Bronchial epithelial cell (primary cell): Measurements from ENCODE around the gene ECPAS. TPM values are rescaled to one million over a fixed set of nuclear protein-coding genes. Genes with fewer than 3 reads are reported as not detected.
"Not testable (repeated sequence)": the region's sequence is repeated elsewhere in the genome, so short reads cannot be mapped to it uniquely, and the experiment has no call there.

ENCODE experiments used
- DNase-seq: peaks from one replicate; pipeline ENCODE4 v3.0.0-alpha.2; 2010; ENCODE audit warnings: low read depth
- FAIRE-seq: peaks from 2 replicates; lab custom pipeline; 2011; peaks lifted over from hg19 to GRCh38; lab: Jason Lieb, UNC
- H3K27me3 ChIP-seq: 2 replicates; pipeline ENCODE4 v1.5.1; 2011; ENCODE audit warnings: low read length; ENCODE audit not compliant: control insufficient read depth, insufficient read depth
- H3K36me3 ChIP-seq: 2 replicates; pipeline ENCODE4 v1.5.1; 2011; ENCODE audit warnings: low read length; ENCODE audit not compliant: control insufficient read depth, insufficient read depth
- H3K4me3 ChIP-seq: 2 replicates; pipeline ENCODE4 v1.5.1; 2011; ENCODE audit warnings: mild to moderate bottlenecking, low read depth, low read length, control low read depth
- total RNA-seq: library from RNA; depleted of rRNA; stranded (reverse); fragments of >200 nt; gene quantifications from 2 replicates; pipeline ENCODE4 v1.2.1, GENCODE V29; 2014
- TF ChIP-seq, protein P1 (sequence below): IDR thresholded peaks from 2 replicates; pipeline ENCODE4 v1.5.1; 2011; ENCODE audit warnings: mild to moderate bottlenecking, moderate library complexity, low read length, control low read depth, inconsistent platforms; ENCODE audit not compliant: insufficient read depth, severe bottlenecking

Gene ECPAS
- total RNA-seq, 1 donor from 2014 or later: 102 TPM

DNA sequence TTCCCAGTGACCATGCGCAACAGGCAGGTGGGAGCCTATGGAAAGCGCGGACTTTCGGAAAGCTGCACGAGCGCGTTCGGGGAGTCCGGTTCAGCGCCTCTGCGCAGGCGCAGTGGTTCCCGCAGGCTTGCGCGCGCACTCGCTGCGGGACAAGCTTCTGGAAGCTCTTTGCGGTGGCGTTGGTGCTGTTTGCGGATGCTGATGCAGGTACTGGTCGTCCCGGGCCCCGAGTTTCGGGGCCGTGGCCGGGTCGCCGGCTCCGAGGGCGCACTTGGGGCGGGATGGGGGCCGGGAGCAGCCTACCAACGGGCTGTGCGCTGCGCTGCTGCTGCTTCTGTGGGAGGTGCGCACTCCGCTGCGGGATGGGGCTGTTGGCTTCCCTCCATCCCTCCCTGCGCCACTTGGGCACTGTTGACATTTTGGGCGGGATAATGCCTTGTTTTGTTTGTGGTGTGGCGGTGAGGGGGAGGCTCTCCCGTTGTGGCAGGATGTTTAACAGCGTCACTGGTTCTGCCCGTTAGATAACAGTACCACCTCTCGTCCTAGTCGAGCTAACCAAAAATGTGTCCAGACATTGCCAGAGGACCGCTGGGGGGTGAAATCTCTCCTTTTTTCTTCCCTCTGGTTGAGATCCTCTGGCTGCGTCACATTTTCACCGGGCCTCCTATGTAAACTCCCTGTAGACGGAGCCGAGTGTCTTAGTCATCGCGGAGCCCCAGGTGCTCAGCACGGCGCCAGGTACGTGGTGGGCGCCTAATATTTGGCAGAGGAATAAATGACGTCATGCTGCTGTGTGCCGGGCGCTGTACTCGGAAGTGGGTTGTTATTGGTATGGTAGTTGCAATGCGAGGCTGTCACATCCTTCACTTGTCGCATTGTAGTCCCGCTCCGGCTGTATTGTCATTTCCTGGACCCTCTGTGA lies 41.1 kb upstream of the ECPAS start, which contains the start of gene ZNF483:
ZNF483 (plus strand) TSS at position 124 of the 922 bp plus-strand sequence. CDS start 2,217 bp downstream, outside the sequence.
- H3K36me3 ChIP-seq: no peaks in the 10 kb centered on the region
- H3K27me3 ChIP-seq: no peaks in the 10 kb centered on the region
- TF ChIP-seq, protein P1, sequence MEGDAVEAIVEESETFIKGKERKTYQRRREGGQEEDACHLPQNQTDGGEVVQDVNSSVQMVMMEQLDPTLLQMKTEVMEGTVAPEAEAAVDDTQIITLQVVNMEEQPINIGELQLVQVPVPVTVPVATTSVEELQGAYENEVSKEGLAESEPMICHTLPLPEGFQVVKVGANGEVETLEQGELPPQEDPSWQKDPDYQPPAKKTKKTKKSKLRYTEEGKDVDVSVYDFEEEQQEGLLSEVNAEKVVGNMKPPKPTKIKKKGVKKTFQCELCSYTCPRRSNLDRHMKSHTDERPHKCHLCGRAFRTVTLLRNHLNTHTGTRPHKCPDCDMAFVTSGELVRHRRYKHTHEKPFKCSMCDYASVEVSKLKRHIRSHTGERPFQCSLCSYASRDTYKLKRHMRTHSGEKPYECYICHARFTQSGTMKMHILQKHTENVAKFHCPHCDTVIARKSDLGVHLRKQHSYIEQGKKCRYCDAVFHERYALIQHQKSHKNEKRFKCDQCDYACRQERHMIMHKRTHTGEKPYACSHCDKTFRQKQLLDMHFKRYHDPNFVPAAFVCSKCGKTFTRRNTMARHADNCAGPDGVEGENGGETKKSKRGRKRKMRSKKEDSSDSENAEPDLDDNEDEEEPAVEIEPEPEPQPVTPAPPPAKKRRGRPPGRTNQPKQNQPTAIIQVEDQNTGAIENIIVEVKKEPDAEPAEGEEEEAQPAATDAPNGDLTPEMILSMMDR: no peak
- H3K4me3 ChIP-seq: peak within 1 kb of the TSS; percentile 74
- DNase-seq (peak; percentile 86), FAIRE-seq (no peak)

DNA sequence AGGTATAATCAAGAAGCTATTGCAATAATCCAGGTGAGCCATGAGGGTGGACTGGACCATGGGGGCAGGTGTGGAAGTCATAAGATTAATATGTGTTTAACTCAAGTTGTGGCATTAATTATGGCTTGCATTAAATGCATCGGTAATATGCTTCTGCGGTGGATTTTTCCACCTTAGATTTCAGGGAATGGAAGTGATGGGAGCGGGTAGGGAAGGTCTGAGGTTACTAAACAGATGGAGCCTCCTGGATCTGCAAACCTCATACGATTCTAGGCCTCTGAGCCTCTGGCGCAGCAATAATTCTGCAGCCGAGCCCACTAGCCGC lies 40.5 kb upstream of the ECPAS start:
- TF ChIP-seq, protein P1: no peak
- Histone ChIP-seq H3K4me3 (peak overlapping the region; percentile 74), H3K36me3 (no peaks in the 10 kb centered on the region), H3K27me3 (no peaks in the 10 kb centered on the region)
- FAIRE-seq (no peak), DNase-seq (no peak)

DNA sequence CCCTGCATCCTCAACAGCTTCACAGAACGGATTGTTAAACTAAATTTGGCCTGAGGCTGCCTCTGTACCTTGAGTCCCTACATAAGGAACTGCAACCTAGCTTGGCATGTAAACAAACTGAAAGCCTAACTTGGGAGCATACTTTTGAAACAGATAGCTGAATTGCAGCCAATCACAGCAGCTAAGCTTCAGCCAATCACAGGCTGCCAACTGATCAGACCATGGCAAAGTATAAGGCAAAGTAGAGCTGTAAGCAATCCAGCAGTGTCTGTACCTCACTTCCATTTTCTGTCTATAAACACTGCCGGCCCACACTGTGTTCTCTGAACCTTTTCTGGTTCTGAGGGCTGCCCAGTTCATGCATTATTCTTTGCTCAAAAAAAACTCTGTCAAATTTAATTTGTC lies 31.9 kb upstream of the ECPAS start:
- TF ChIP-seq, protein P1: no peak
- DNase-seq (peak; percentile 37), FAIRE-seq (peak; percentile 70)
- no peaks in the 10 kb centered on the region for H3K27me3 ChIP-seq
- H3K36me3 ChIP-seq: no peaks in the 10 kb centered on the region
- H3K4me3 ChIP-seq: no peak overlapping the region

DNA sequence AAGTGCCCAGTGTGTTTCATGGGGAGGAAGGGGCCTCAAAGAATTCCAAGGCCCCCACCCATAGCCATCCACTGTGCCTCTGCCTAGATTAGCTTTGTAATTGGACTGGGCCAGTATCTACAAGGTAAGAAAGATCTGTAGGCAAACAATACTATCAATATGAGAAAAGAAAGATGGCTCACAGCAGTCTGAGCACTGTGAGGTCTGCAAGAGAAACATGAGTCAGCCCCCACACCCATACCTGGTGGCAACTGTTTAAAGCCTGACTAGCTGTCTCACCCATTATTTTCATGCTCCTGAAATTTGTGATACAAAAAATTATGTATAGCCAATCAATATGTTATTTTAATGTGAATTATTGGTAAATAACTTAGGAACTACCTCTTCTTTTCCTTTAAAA lies 30.8 kb upstream of the ECPAS start:
- TF ChIP-seq, protein P1: no peak
- H3K27me3 ChIP-seq: no peaks in the 10 kb centered on the region
- no peak overlapping the region for H3K4me3 ChIP-seq
- DNase-seq (peak; percentile 69), FAIRE-seq (no peak)
- H3K36me3 ChIP-seq: no peaks in the 10 kb centered on the region

DNA sequence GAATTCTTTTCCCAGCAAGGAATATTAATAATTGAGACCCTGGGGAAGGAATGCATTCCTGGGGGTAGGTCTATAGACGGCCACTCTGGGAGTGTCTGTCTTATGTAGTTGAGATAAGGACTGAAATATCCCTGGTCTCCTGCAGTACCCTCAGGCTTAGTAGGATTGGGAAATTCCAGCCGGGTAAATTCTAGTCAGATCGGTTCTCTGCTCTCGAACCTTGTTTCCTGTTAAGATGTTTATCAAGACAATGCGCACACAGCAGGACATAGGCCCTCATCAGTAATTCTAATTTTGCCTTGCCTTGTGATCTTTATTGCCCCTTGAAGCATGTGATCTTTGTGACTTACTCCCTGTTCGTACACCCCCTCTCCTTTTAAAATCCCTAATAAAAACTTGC lies 27.4 kb upstream of the ECPAS start:
- not testable (repeated sequence) for H3K36me3 ChIP-seq, H3K4me3 ChIP-seq, H3K27me3 ChIP-seq, FAIRE-seq, DNase-seq

DNA sequence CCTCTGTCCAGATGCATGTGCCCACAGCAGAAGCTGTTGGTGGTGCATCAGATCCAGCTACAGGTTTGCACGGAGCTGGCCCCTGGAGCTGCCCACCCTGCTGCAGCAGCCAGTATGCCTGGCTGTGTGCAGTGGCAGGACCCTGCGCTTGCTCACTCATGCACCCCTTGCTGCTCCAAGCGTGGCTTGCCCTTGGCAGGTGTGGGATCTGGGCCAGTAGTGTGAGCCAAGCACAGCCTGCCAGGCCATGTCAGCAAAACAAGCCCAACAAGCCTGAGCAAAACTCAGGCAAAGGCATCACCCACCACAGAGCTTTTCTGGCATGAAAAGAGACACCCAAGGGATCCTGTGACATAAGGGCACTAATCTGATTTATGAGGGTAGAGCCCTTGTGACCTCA lies 18.3 kb upstream of the ECPAS start:
- H3K4me3 ChIP-seq: no peak overlapping the region
- no peaks in the 10 kb centered on the region for H3K36me3 ChIP-seq
- no peak for DNase-seq
- no peaks in the 10 kb centered on the region for H3K27me3 ChIP-seq
- no peak for FAIRE-seq
- TF ChIP-seq, protein P1: no peak
